Stimulated activated CD4-positive, alpha-beta T cell treated with anti-CD3 and anti-CD28 coated beads, TNF-alpha, amount 100 ng/mL, for 4 hours (primary cell): Measurements from ENCODE around the gene HIP1R.

Source experiments
- DNase-seq, 3 experiments: peaks; one replicate each; pipeline ENCODE4 v3.0.0-alpha.2; 2020; ENCODE audit warnings: low read depth in 3 of 3

Gene HIP1R

GRCh38 chr12:122860854-122861586 is 25.8 kb downstream of the HIP1R start:
- DNase-seq = no peak

GRCh38 chr12:122861587-122861970 is 26.3 kb downstream of the HIP1R start:
- DNase-seq = no peak

- DNase-seq = no peak
Measured at GRCh38 chr12:122862110-122862634, 26.9 kb downstream of the HIP1R start.

GRCh38 chr12:122862872-122863701 is 27.8 kb downstream of the HIP1R start:
- DNase-seq = no peak

- no peak for DNase-seq
Measured at GRCh38 chr12:122864894-122865253, 29.6 kb downstream of the HIP1R start.

- no peak for DNase-seq
Measured at GRCh38 chr12:122865268-122866231, 30.3 kb downstream of the HIP1R start.

- DNase-seq = no peak
Measured at GRCh38 chr12:122866379-122866778, 31.1 kb downstream of the HIP1R start.

- no peak for DNase-seq
Measured at GRCh38 chr12:122866950-122867607, 31.8 kb downstream of the HIP1R start.

GRCh38 chr12:122867691-122868461 is 32.6 kb downstream of the HIP1R start:
- DNase-seq = no peak

- DNase-seq = no peak
Measured at GRCh38 chr12:122868471-122869177, 33.4 kb downstream of the HIP1R start.

GRCh38 chr12:122869207-122869973 is 34.1 kb downstream of the HIP1R start:
- DNase-seq = no peak

- DNase-seq = no peak
Measured at GRCh38 chr12:122870163-122870842, 35.0 kb downstream of the HIP1R start.

GRCh38 chr12:122870867-122871664 is 35.8 kb downstream of the HIP1R start:
- DNase-seq = no peak

- DNase-seq = no peak
Measured at GRCh38 chr12:122871851-122872780, 36.9 kb downstream of the HIP1R start.

GRCh38 chr12:122872815-122873361 is 37.6 kb downstream of the HIP1R start:
- no peak for DNase-seq

- DNase-seq = no peak
Measured at GRCh38 chr12:122873540-122873939, 38.3 kb downstream of the HIP1R start.
